Right kidney (tissue), 1 donor: Measurements from ENCODE around the gene CCDC8.
"Not testable (repeated sequence)": the region's sequence is repeated elsewhere in the genome, so short reads cannot be mapped to it uniquely, and the experiment has no call there.

ENCODE experiments used
- DNase-seq: peaks from one replicate; pipeline ENCODE4 v3.0.0-alpha.2; 2016

CCDC8 gene

GRCh38 chr19:46406976-46407375, 6.4 kb downstream of the CCDC8 start:
- DNase-seq: no peak

- DNase-seq: peak; percentile 81
These were observed 8.5 kb downstream of the CCDC8 start for GRCh38 chr19:46404753-46405468.

GRCh38 chr19:46404055-46404752, 9.2 kb downstream of the CCDC8 start:
- peak; percentile 89 for DNase-seq

- no peak for DNase-seq
These were observed 10.6 kb downstream of the CCDC8 start for GRCh38 chr19:46402725-46403124.

GRCh38 chr19:46397801-46398479, 15.4 kb downstream of the CCDC8 start:
- not testable (repeated sequence) for DNase-seq

- DNase-seq: no peak
These were observed 19.0 kb downstream of the CCDC8 start for GRCh38 chr19:46394402-46394797.

- no peak for DNase-seq
These were observed 19.6 kb downstream of the CCDC8 start for GRCh38 chr19:46393456-46394401.

GRCh38 chr19:46392837-46393236, 20.5 kb downstream of the CCDC8 start:
- no peak for DNase-seq

- peak; percentile 50 for DNase-seq
These were observed 21.0 kb downstream of the CCDC8 start for GRCh38 chr19:46392252-46392801.

GRCh38 chr19:46391296-46392251, 21.8 kb downstream of the CCDC8 start:
- DNase-seq: no peak

GRCh38 chr19:46390866-46391265, 22.5 kb downstream of the CCDC8 start:
- DNase-seq: no peak

- no peak for DNase-seq
These were observed 23.1 kb downstream of the CCDC8 start for GRCh38 chr19:46390121-46390858.

- no peak for DNase-seq
These were observed 24.9 kb downstream of the CCDC8 start for GRCh38 chr19:46388311-46389095.

GRCh38 chr19:46387713-46388130, 25.6 kb downstream of the CCDC8 start:
- DNase-seq: no peak

- DNase-seq: no peak
These were observed 26.2 kb downstream of the CCDC8 start for GRCh38 chr19:46386996-46387712.

- no peak for DNase-seq
These were observed 27.2 kb downstream of the CCDC8 start for GRCh38 chr19:46386151-46386550.

GRCh38 chr19:46385636-46386035, 27.7 kb downstream of the CCDC8 start:
- DNase-seq: no peak

- DNase-seq: no peak
These were observed 29.0 kb downstream of the CCDC8 start for GRCh38 chr19:46384396-46384795.
